Measurements from ENCODE around the gene MTR. TPM values are rescaled to one million over a fixed set of nuclear protein-coding genes. Genes with fewer than 3 reads are reported as not detected.

MTR gene
- total RNA-seq, 1 donor from 2014 or later: 51.8 TPM

- Mint-ChIP-seq H3K27me3 (no peaks in the 10 kb centered on the region), H3K9me3 (peaks cover 6% of the 10 kb centered on the region), H3K4me1 (peaks cover 46% of the 10 kb centered on the region), H3K36me3 (ENCODE audit: low read depth) (peaks cover 29% of the 10 kb centered on the region), H3K4me3 (no peak overlapping the region), H3K27ac (no peak overlapping the region)
- intact Hi-C loops (cut with micrococcal nuclease): loop anchor here (5.0 kb wide), 2 partner anchors 277 to 517 kb away; partner anchors contain the start of genes ERO1B and LGALS8
- DNase-seq: no peak
Observed at GRCh38 chr1:236799001-236799400, 3.9 kb downstream of the MTR start.

GRCh38 chr1:236800002-236800620, 5.0 kb downstream of the MTR start:
- DNase-seq: no peak
- peaks cover 35% of the 10 kb centered on the region for H3K36me3 Mint-ChIP-seq (ENCODE audit: low read depth)
- H3K4me3 Mint-ChIP-seq: no peak overlapping the region
- H3K4me1 Mint-ChIP-seq: peaks cover 38% of the 10 kb centered on the region
- no peak overlapping the region for H3K27ac Mint-ChIP-seq
- H3K27me3 Mint-ChIP-seq: no peaks in the 10 kb centered on the region
- intact Hi-C loops (cut with micrococcal nuclease): no loop called here
- peaks cover 6% of the 10 kb centered on the region for H3K9me3 Mint-ChIP-seq

- H3K27ac Mint-ChIP-seq: no peak overlapping the region
- H3K36me3 Mint-ChIP-seq (ENCODE audit: low read depth): peaks cover 37% of the 10 kb centered on the region
- H3K27me3 Mint-ChIP-seq: no peaks in the 10 kb centered on the region
- H3K9me3 Mint-ChIP-seq: peaks cover 6% of the 10 kb centered on the region
- no peak overlapping the region for H3K4me3 Mint-ChIP-seq
- H3K4me1 Mint-ChIP-seq: peaks cover 38% of the 10 kb centered on the region
- intact Hi-C loops (cut with micrococcal nuclease): no loop called here
- DNase-seq: no peak
Observed at GRCh38 chr1:236800623-236801022, 5.5 kb downstream of the MTR start.

GRCh38 chr1:236802264-236802663, 7.2 kb downstream of the MTR start:
- peaks cover 41% of the 10 kb centered on the region for H3K36me3 Mint-ChIP-seq (ENCODE audit: low read depth)
- no peak for DNase-seq
- no peak overlapping the region for H3K4me3 Mint-ChIP-seq
- no peaks in the 10 kb centered on the region for H3K27me3 Mint-ChIP-seq
- peaks cover 29% of the 10 kb centered on the region for H3K4me1 Mint-ChIP-seq
- peaks cover 6% of the 10 kb centered on the region for H3K9me3 Mint-ChIP-seq
- intact Hi-C loops (cut with micrococcal nuclease): no loop called here
- H3K27ac Mint-ChIP-seq: peak overlapping the region; percentile 43

GRCh38 chr1:236806634-236807033, 11.5 kb downstream of the MTR start:
- intact Hi-C loops (cut with micrococcal nuclease): no loop called here
- Mint-ChIP-seq H3K27me3 (no peaks in the 10 kb centered on the region), H3K4me1 (peaks cover 17% of the 10 kb centered on the region), H3K9me3 (peaks cover 6% of the 10 kb centered on the region), H3K4me3 (no peak overlapping the region), H3K27ac (peak overlapping the region; percentile 1), H3K36me3 (ENCODE audit: low read depth) (peaks cover 52% of the 10 kb centered on the region)
- no peak for DNase-seq

GRCh38 chr1:236808005-236808404, 12.9 kb downstream of the MTR start:
- H3K9me3 Mint-ChIP-seq: no peaks in the 10 kb centered on the region
- H3K4me1 Mint-ChIP-seq: peaks cover 5% of the 10 kb centered on the region
- peaks cover 52% of the 10 kb centered on the region for H3K36me3 Mint-ChIP-seq (ENCODE audit: low read depth)
- H3K4me3 Mint-ChIP-seq: no peak overlapping the region
- H3K27ac Mint-ChIP-seq: no peak overlapping the region
- H3K27me3 Mint-ChIP-seq: no peaks in the 10 kb centered on the region
- DNase-seq: no peak
- intact Hi-C loops (cut with micrococcal nuclease): no loop called here

GRCh38 chr1:236808564-236809130, 13.6 kb downstream of the MTR start:
- no peak for DNase-seq
- peaks cover 53% of the 10 kb centered on the region for H3K36me3 Mint-ChIP-seq (ENCODE audit: low read depth)
- H3K4me1 Mint-ChIP-seq: peaks cover 4% of the 10 kb centered on the region
- no peaks in the 10 kb centered on the region for H3K27me3 Mint-ChIP-seq
- no peak overlapping the region for H3K27ac Mint-ChIP-seq
- intact Hi-C loops (cut with micrococcal nuclease): no loop called here
- no peaks in the 10 kb centered on the region for H3K9me3 Mint-ChIP-seq
- H3K4me3 Mint-ChIP-seq: no peak overlapping the region

GRCh38 chr1:236809148-236809547, 14.1 kb downstream of the MTR start:
- peaks cover 57% of the 10 kb centered on the region for H3K36me3 Mint-ChIP-seq (ENCODE audit: low read depth)
- no peaks in the 10 kb centered on the region for H3K27me3 Mint-ChIP-seq
- H3K27ac Mint-ChIP-seq: no peak overlapping the region
- H3K4me1 Mint-ChIP-seq: peaks cover 4% of the 10 kb centered on the region
- DNase-seq: no peak
- no peak overlapping the region for H3K4me3 Mint-ChIP-seq
- H3K9me3 Mint-ChIP-seq: no peaks in the 10 kb centered on the region
- intact Hi-C loops (cut with micrococcal nuclease): no loop called here

- intact Hi-C loops (cut with micrococcal nuclease): no loop called here
- no peak for DNase-seq
- Mint-ChIP-seq H3K27me3 (no peaks in the 10 kb centered on the region), H3K36me3 (ENCODE audit: low read depth) (peaks cover 56% of the 10 kb centered on the region), H3K4me1 (peaks cover 4% of the 10 kb centered on the region), H3K4me3 (no peak overlapping the region), H3K27ac (peak overlapping the region; percentile 35), H3K9me3 (no peaks in the 10 kb centered on the region)
Observed at GRCh38 chr1:236810018-236810417, 14.9 kb downstream of the MTR start.

GRCh38 chr1:236812334-236813030, 17.4 kb downstream of the MTR start:
- no peak overlapping the region for H3K27ac Mint-ChIP-seq
- intact Hi-C loops (cut with micrococcal nuclease): no loop called here
- peaks cover 4% of the 10 kb centered on the region for H3K4me1 Mint-ChIP-seq
- no peaks in the 10 kb centered on the region for H3K9me3 Mint-ChIP-seq
- no peak overlapping the region for H3K4me3 Mint-ChIP-seq
- DNase-seq: no peak
- H3K27me3 Mint-ChIP-seq: no peaks in the 10 kb centered on the region
- H3K36me3 Mint-ChIP-seq (ENCODE audit: low read depth): peaks cover 63% of the 10 kb centered on the region

GRCh38 chr1:236815941-236816340, 20.8 kb downstream of the MTR start:
- intact Hi-C loops (cut with micrococcal nuclease): loop anchor here (5.0 kb wide), 1 partner anchor 46 kb away; no protein-coding TSS in a partner anchor
- H3K9me3 Mint-ChIP-seq: no peaks in the 10 kb centered on the region

GRCh38 chr1:236819856-236820255, 24.8 kb downstream of the MTR start:
- no peak for DNase-seq
- intact Hi-C loops (cut with micrococcal nuclease): loop anchor here (5.0 kb wide), 1 partner anchor 42 kb away; no protein-coding TSS in a partner anchor
- Mint-ChIP-seq H3K4me3 (no peak overlapping the region), H3K9me3 (no peaks in the 10 kb centered on the region), H3K4me1 (peaks cover 4% of the 10 kb centered on the region), H3K27ac (no peak overlapping the region), H3K36me3 (ENCODE audit: low read depth) (peaks cover 52% of the 10 kb centered on the region), H3K27me3 (no peaks in the 10 kb centered on the region)

More at GRCh38 chr1:236815941-236816340, 20.8 kb downstream of the MTR start:
- DNase-seq: no peak
- no peaks in the 10 kb centered on the region for H3K27me3 Mint-ChIP-seq
- peaks cover 2% of the 10 kb centered on the region for H3K4me1 Mint-ChIP-seq
- peaks cover 63% of the 10 kb centered on the region for H3K36me3 Mint-ChIP-seq (ENCODE audit: low read depth)
- H3K4me3 Mint-ChIP-seq: no peak overlapping the region
- H3K27ac Mint-ChIP-seq: no peak overlapping the region

GRCh38 chr1:236821091-236821627, 26.1 kb downstream of the MTR start:
- Mint-ChIP-seq H3K27me3 (no peaks in the 10 kb centered on the region), H3K4me3 (no peak overlapping the region), H3K9me3 (no peaks in the 10 kb centered on the region), H3K36me3 (ENCODE audit: low read depth) (peaks cover 50% of the 10 kb centered on the region), H3K4me1 (peaks cover 4% of the 10 kb centered on the region), H3K27ac (no peak overlapping the region)
- intact Hi-C loops (cut with micrococcal nuclease): no loop called here
- DNase-seq: no peak

GRCh38 chr1:236823559-236823958, 28.5 kb downstream of the MTR start:
- H3K4me3 Mint-ChIP-seq: no peak overlapping the region
- no peaks in the 10 kb centered on the region for H3K27me3 Mint-ChIP-seq
- H3K36me3 Mint-ChIP-seq (ENCODE audit: low read depth): peaks cover 48% of the 10 kb centered on the region
- H3K9me3 Mint-ChIP-seq: no peaks in the 10 kb centered on the region
- no peak overlapping the region for H3K27ac Mint-ChIP-seq
- DNase-seq: no peak
- peaks cover 4% of the 10 kb centered on the region for H3K4me1 Mint-ChIP-seq
- intact Hi-C loops (cut with micrococcal nuclease): no loop called here

All from activated CD4-positive, alpha-beta T cell treated with anti-CD3 and anti-CD28 coated beads, Interleukin-2, amount 10 ng/mL, durations not matched to agents 24 days and 14 days (primary cell).